ENCODE data around the gene DLAT.

Gene DLAT

GRCh38 chr11:112024773-112025678, at the start of gene DLAT:
Gene DLAT, plus strand, starts transcription at chr11:112025408. Its CDS starts 65 bp downstream, at chr11:112025473.
- no peak for TF ChIP-seq CTCF (IDR thresholded peaks at IDR 0.05; ENCODE audit: borderline replicate concordance, insufficient read depth, low read depth, low read length)
- peak within 1 kb of the TSS; percentile 99 for H3K4me3 ChIP-seq (ENCODE audit: low read depth, low read length)

GRCh38 chr11:111976119-111976766, 49.0 kb upstream of the DLAT start:
- TF ChIP-seq CTCF (IDR thresholded peaks at IDR 0.05; ENCODE audit: borderline replicate concordance, insufficient read depth, low read depth, low read length) = no peak

DNA sequence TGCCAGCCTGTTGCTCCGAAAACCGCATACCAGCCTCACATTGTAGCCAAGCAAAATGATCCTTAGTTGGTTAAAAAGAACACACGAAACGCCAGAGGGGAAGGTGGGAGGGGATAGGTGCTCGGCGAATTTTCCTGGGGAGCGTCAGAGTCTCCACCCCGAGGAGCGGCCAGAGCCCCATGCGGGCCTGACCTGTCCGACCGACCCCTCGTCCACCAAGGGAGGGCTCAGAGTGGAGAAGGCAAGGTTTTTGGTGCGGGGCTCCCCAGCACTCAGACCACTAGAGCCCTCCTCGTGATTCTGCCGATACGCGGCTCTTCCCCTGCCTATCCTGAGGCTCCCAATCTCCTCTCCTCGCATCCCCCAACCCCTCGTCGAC, 48.5 kb upstream of the DLAT start:
- no peak for TF ChIP-seq CTCF (IDR thresholded peaks at IDR 0.05; ENCODE audit: borderline replicate concordance, insufficient read depth, low read depth, low read length)
- H3K4me3 ChIP-seq (ENCODE audit: low read depth, low read length) = no peak overlapping the region

More at GRCh38 chr11:111976119-111976766, 49.0 kb upstream of the DLAT start:
- H3K4me3 ChIP-seq (ENCODE audit: low read depth, low read length) = no peak overlapping the region

GRCh38 chr11:111977146-111978027, 47.8 kb upstream of the DLAT start:
- H3K4me3 ChIP-seq (ENCODE audit: low read depth, low read length) = peak overlapping the region; percentile 54
- no peak for TF ChIP-seq CTCF (IDR thresholded peaks at IDR 0.05; ENCODE audit: borderline replicate concordance, insufficient read depth, low read depth, low read length)

DNA sequence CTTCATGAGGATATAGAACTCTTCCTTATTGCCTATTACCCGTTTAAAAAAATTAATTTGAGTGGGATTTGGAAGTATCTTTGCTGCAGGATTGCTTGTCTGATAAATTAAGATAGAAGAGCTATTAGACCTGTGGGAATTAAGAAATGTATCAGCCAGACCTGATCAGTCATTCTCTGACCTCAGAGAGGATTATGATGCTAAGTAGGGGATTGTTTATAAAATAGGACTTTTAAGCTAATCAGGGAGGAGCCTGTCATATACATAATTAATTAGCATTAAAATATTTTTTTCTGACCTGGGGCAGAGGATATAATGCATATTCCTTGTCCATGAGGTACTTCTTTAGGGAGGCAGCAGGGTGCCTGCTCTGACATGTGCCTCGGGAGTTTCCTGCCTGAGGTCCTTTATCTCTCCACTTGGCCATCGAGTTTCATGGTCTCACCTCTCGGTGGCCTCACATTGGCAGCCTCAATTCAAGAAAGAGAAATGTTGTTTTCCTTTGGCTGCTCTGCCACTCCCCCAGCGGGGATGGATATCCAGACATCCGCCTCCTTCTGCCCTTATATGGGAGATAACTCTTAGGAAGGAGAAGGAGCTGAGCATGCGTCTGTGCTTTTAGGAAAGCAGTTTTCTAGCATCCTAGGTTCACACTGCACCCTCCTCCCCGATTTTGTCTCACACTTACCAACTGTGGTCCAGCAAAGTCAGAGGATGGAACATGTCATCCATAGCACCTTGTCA, 47.0 kb upstream of the DLAT start:
- H3K4me3 ChIP-seq (ENCODE audit: low read depth, low read length) = no peak overlapping the region
- no peak for TF ChIP-seq CTCF (IDR thresholded peaks at IDR 0.05; ENCODE audit: borderline replicate concordance, insufficient read depth, low read depth, low read length)

- no peak overlapping the region for H3K4me3 ChIP-seq (ENCODE audit: low read depth, low read length)
- no peak for TF ChIP-seq CTCF (IDR thresholded peaks at IDR 0.05; ENCODE audit: borderline replicate concordance, insufficient read depth, low read depth, low read length)
These were observed 45.1 kb upstream of the DLAT start for GRCh38 chr11:111980062-111980461.
